GM15510 (cell line): ENCODE results near the gene PTGES3.
A peak's percentile ranks its signal among the peaks of the same experiment; 100 is the strongest.

Source experiments
- POLR2A ChIP-seq: IDR thresholded peaks from 3 replicates; pipeline ENCODE4 v1.6.1; 2011; ENCODE audit warnings: borderline replicate concordance; ENCODE audit not compliant: insufficient read length; ENCODE audit errors: extremely low read depth

PTGES3 gene

GRCh38 chr12:56715798-56716197 lies 27.7 kb upstream of the PTGES3 start:
- no peak for TF ChIP-seq POLR2A

GRCh38 chr12:56714431-56714929 lies 26.4 kb upstream of the PTGES3 start:
- no peak for TF ChIP-seq POLR2A

DNA sequence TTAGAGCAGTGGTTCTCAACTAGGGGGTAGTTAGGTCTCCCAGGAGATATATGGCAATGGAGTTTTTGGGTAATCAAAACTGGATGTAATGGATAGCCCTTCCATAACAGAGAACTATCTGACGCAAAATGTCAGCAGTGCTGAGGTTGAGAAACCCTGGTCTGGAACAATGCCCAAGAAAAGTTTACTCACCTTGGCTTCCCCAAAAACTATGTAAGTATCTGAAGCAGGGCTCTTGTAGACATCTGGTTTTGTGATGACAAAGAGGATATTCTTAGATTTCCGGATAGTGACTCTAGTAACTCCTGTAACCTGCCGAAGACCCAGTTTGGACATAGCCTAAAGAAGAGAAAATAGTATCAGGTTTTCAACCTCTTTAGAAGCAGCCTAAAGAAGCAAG lies 25.3 kb upstream of the PTGES3 start:
- no peak for TF ChIP-seq POLR2A

DNA sequence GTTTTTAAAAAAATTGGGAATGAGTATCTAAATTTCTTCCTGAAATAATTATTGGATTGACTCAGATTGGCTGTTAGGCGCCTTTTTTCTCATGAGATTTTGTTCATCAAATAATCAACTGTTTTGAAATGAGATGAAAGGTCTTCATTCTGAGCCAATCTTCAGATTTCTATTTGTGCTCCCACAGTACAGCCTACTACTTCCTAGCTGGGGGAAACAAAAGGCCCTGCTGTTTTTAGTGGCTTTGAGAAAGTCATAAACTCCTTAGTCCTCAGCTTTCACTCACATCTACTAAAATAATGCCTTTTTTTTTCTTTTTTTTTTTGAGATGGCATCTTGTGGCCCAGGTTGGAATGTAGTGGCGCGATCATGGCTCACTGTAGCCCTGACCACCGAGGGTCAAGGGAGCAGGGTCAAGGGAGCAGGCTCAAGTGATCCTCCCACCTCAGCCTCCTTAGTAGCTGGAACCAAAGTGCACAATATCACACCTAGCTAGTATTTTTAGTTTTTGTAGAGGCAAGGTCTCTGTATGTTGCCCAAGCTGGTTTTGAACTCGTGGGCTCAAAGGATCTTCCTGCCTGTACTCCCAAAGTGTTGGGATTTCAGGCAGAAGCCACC lies 21.8 kb upstream of the PTGES3 start:
- no peak for TF ChIP-seq POLR2A

- no peak for TF ChIP-seq POLR2A
Measured at GRCh38 chr12:56699020-56699661, 11.1 kb upstream of the PTGES3 start.

DNA sequence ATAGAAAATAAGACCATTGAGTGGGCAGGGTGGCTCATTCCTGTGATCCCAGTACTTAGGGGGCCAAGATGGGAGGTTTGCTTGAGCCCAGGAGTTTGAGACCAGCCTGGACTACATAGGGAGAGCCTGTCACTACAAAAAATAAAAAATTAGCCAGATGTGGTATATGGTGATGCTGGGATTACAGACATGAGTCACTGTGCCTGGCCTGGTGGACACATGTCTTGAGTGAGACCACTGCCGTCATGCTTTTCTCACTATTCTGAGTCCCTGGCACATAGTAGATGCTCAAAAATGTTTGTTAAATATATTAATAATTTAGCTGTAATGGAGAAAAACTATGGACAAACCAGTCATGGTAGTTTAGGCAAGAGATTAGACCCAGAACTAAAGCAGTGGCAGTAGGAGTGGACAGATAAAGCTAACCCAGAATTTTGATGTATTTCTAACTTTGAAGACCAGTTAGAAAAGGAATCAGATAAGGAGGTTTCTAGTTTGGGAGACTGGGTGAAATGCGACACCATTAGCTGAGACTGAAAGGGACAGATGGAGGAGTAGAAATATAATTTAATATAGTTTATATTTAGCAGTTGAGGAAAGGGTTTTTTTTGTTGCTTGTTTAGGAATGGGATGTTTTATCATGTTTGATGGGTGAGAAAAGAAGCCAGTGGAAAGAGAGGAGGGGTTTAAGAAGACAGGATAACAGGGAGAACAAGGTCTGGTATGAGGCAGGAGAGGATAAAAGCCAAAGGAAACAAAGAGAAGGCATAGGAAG lies 7.4 kb upstream of the PTGES3 start:
- TF ChIP-seq POLR2A: no peak

DNA sequence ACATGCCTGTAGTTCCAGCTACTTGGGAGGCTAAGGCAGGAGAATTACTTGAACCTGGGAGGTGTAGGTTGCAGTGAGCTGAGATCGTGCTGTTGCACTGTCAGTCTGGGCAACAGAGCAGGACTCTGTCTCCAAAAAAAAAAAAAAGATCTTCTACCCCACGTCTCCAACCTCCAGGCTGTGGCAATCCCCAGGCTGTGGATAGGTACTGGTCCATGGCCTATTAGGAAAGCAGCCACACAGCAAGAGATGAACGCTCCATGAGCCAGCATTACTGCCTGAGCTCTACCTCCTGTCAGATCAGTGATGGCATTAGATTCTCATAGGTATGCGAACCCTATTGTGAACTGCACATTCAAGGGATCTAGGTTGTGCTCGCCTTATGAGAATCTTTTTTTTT lies 6.1 kb upstream of the PTGES3 start:
- no peak for TF ChIP-seq POLR2A

GRCh38 chr12:56688846-56689109 lies 694 bp upstream of the PTGES3 start:
- no peak for TF ChIP-seq POLR2A

- TF ChIP-seq POLR2A: peak; percentile 37
Measured at GRCh38 chr12:56687223-56688128, 608 bp downstream of the PTGES3 start.

DNA sequence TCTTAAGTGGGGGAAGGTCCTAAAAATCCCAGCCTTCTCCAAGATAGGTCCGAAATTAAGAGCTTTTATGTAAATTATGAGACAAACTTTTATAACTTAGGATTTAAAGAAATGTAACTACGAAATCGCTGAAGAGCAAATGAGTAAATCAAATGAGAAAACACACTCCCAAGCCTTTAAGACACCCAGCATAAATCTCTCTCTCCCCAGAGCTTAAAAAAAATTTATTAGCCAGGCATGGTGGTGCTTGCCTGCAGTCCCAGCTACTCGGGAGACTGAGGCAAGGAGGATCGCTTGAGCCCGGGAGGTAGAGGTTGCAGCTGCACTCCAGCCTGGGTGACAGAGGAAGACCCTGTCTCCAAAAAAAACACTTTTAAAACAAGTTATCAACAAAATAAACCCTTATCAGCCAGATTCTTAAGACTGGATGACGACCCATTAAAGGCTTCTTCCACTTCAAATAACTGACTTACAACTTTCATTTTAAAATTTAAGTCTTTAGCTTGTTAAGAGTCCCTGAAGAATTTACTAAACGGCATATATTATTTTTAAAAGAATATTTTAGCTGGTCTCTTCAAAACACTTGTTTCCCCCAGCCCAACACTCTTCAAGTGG lies 3.2 kb downstream of the PTGES3 start:
- TF ChIP-seq POLR2A: no peak

DNA sequence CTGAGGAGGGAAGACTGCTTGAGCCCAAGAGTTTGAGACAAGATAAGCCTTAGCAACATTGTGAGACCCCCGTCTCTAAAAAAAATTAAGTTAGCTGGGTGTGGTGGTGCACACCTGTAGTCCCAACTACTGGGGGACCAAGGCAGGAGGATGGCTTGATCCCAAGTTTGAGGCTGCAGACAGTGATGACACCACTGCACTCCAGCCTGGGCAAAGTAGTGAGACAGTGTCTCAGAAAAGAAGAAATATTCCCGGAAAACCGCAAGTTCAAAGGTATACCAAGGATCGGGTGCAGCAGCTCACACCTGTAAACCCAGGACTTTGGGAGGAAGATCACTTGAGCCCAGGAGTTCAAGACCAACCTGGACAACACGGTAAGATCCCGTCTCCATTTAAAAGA lies 5.8 kb downstream of the PTGES3 start:
- TF ChIP-seq POLR2A: no peak

- TF ChIP-seq POLR2A: no peak
Measured at GRCh38 chr12:56679883-56680575, 8.1 kb downstream of the PTGES3 start.

DNA sequence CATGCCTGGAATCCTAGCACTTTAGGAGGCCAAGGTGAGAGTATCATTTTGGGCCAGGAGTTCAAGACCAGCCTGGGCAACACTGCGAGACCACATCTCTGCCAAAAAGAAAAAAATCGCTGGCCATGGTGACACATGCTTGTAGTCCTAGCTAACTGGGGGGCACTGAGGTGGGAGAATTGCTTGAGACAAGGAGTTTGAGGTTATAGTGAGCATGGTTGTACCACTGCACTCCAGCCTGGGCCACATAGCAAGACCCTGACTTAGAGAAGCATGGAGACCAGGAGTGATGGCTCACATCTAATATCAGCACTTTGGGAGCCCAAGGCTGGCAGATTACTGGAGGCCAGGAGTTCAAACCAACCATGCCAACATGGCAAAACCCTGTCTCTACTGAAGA lies 9.2 kb downstream of the PTGES3 start:
- no peak for TF ChIP-seq POLR2A

DNA sequence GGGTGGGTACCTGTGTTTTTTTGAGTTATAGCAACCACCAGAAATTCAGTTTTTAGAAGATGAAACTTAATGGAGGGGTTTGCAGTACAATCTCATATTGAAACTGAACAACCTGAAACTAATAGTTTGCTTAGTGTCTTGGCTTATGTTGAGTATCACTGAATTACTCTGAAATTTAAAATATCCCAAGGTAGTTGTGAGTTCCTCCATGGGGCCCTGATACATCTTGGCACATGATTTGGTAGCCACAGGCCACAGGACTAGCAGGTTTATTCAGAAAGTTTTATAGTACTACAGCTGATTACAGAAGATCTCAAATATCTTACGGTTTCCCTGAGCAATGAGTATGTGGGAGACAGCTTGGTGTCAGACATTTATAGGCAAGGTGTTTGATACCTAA lies 10.4 kb downstream of the PTGES3 start:
- no peak for TF ChIP-seq POLR2A
